ENCODE data around the gene TANC1.

GRCh38 chr2:159193791-159194190, 225.4 kb downstream of the TANC1 start:
- TF ChIP-seq CTCF (IDR thresholded peaks at IDR 0.05) (no peak), POLR2A (IDR thresholded peaks at IDR 0.05) (no peak)
